KMS-11 (cell line): ENCODE data around the gene E4F1.

Experiments
- H2AFZ ChIP-seq: fragments of 200-600 bp; sonication (generic); 2 replicates; pipeline ENCODE4 v1.6.1; 2016; ENCODE audit warnings: antibody characterized with exemption, mixed run types, low read depth
- H3K27ac ChIP-seq: fragments of 200-600 bp; sonication (generic); 2 replicates; pipeline ENCODE4 v1.6.1; 2016; ENCODE audit warnings: mild to moderate bottlenecking, mixed run types
- H3K27me3 ChIP-seq: fragments of 200-600 bp; sonication (generic); 2 replicates; pipeline ENCODE4 v1.6.1; 2017; ENCODE audit warnings: mild to moderate bottlenecking, low read depth, mixed run types, moderate library complexity; ENCODE audit not compliant: insufficient read depth
- H3K36me3 ChIP-seq: fragments of 200-600 bp; sonication (generic); 2 replicates; pipeline ENCODE4 v1.6.1; 2017; ENCODE audit warnings: mild to moderate bottlenecking, mixed run types; ENCODE audit not compliant: insufficient read depth
- H3K4me1 ChIP-seq: fragments of 200-600 bp; sonication (generic); 2 replicates; pipeline ENCODE4 v1.6.1; 2016; ENCODE audit warnings: mild to moderate bottlenecking, low read depth, mixed run types; ENCODE audit not compliant: poor library complexity, severe bottlenecking
- H3K4me2 ChIP-seq: fragments of 200-600 bp; sonication (generic); 2 replicates; pipeline ENCODE4 v1.7.0; 2016; ENCODE audit warnings: mild to moderate bottlenecking, mixed run types
- H3K4me3 ChIP-seq: fragments of 200-600 bp; sonication (generic); IDR thresholded peaks from 2 replicates; pipeline ENCODE4 v1.6.1; 2017; ENCODE audit warnings: low read depth, low read length, mixed read lengths; ENCODE audit not compliant: insufficient read depth
- H3K79me2 ChIP-seq: fragments of 200-600 bp; sonication (generic); 2 replicates; pipeline ENCODE4 v1.6.1; 2016; ENCODE audit warnings: low read depth, mixed run types; ENCODE audit not compliant: insufficient read depth
- H3K9ac ChIP-seq: fragments of 200-600 bp; sonication (generic); 2 replicates; pipeline ENCODE4 v1.6.1; 2016; ENCODE audit warnings: mild to moderate bottlenecking, mixed run types
- H4K20me1 ChIP-seq: fragments of 200-600 bp; sonication (generic); 2 replicates; pipeline ENCODE4 v1.6.1; 2016; ENCODE audit warnings: mild to moderate bottlenecking, mixed run types; ENCODE audit not compliant: insufficient read depth
- CTCF ChIP-seq: fragments of 200-600 bp; sonication (generic); conservative IDR thresholded peaks from 2 replicates; pipeline ENCODE4 v1.6.1; 2017; ENCODE audit warnings: low read depth, mild to moderate bottlenecking, antibody characterized with exemption, low read length, moderate library complexity, mixed read lengths

The E4F1 gene

GRCh38 chr16:2196981-2197511 is 26.3 kb upstream of the E4F1 start:
- Histone ChIP-seq H3K4me2 (no peak overlapping the region), H3K79me2 (no peaks in the 10 kb centered on the region), H3K36me3 (no peaks in the 10 kb centered on the region), H3K27ac (no peak overlapping the region), H3K4me3 (no peak overlapping the region), H3K4me1 (no peaks in the 10 kb centered on the region), H2AFZ (no peak overlapping the region), H3K27me3 (peaks cover 80% of the 10 kb centered on the region), H3K9ac (no peak overlapping the region), H4K20me1 (no peaks in the 10 kb centered on the region)
- no peak for TF ChIP-seq CTCF

- Histone ChIP-seq H3K36me3 (no peaks in the 10 kb centered on the region), H3K79me2 (no peaks in the 10 kb centered on the region), H3K27me3 (peaks cover 82% of the 10 kb centered on the region), H2AFZ (no peak overlapping the region), H3K4me3 (no peak overlapping the region), H3K27ac (no peak overlapping the region), H3K4me2 (no peak overlapping the region), H4K20me1 (no peaks in the 10 kb centered on the region), H3K4me1 (no peaks in the 10 kb centered on the region), H3K9ac (no peak overlapping the region)
- no peak for TF ChIP-seq CTCF
These were observed 25.6 kb upstream of the E4F1 start for GRCh38 chr16:2197765-2198164.

- H3K27me3 ChIP-seq: peaks cover 77% of the 10 kb centered on the region
These were observed 25.1 kb upstream of the E4F1 start for GRCh38 chr16:2198283-2198682.

GRCh38 chr16:2199095-2199494 is 24.3 kb upstream of the E4F1 start:
- H3K9ac ChIP-seq: no peak overlapping the region
- no peak overlapping the region for H3K27ac ChIP-seq
- no peaks in the 10 kb centered on the region for H4K20me1 ChIP-seq
- H3K4me2 ChIP-seq: no peak overlapping the region
- no peak overlapping the region for H3K4me3 ChIP-seq
- no peak overlapping the region for H2AFZ ChIP-seq
- peaks cover 69% of the 10 kb centered on the region for H3K27me3 ChIP-seq
- H3K79me2 ChIP-seq: no peaks in the 10 kb centered on the region
- H3K36me3 ChIP-seq: no peaks in the 10 kb centered on the region
- no peaks in the 10 kb centered on the region for H3K4me1 ChIP-seq
- TF ChIP-seq CTCF: no peak

More at GRCh38 chr16:2198283-2198682, 25.1 kb upstream of the E4F1 start:
- H3K9ac ChIP-seq: no peak overlapping the region
- no peak overlapping the region for H3K4me2 ChIP-seq
- no peak for TF ChIP-seq CTCF
- no peak overlapping the region for H3K27ac ChIP-seq
- H3K4me1 ChIP-seq: no peaks in the 10 kb centered on the region
- no peaks in the 10 kb centered on the region for H3K79me2 ChIP-seq
- H3K4me3 ChIP-seq: no peak overlapping the region
- H3K36me3 ChIP-seq: no peaks in the 10 kb centered on the region
- no peaks in the 10 kb centered on the region for H4K20me1 ChIP-seq
- H2AFZ ChIP-seq: no peak overlapping the region
